NCI-H1417 treated with DMSO at 0.1 percent for 48 hours (cell line): Measurements from ENCODE around the gene NANS.
"Not testable (repeated sequence)": the region's sequence is repeated elsewhere in the genome, so short reads cannot be mapped to it uniquely, and the experiment has no call there.

ENCODE experiments used
- DNase-seq: peaks from one replicate; lab custom pipeline; 2025; lab: John Stamatoyannopoulos, UW

Gene NANS, protein sequence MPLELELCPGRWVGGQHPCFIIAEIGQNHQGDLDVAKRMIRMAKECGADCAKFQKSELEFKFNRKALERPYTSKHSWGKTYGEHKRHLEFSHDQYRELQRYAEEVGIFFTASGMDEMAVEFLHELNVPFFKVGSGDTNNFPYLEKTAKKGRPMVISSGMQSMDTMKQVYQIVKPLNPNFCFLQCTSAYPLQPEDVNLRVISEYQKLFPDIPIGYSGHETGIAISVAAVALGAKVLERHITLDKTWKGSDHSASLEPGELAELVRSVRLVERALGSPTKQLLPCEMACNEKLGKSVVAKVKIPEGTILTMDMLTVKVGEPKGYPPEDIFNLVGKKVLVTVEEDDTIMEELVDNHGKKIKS

GRCh38 chr9:98056269-98057137 is at the start of gene NANS:
Gene NANS, plus strand, starts transcription at chr9:98056732. Its CDS starts 77 bp downstream, at chr9:98056809.
- peak; percentile 69 for DNase-seq

- DNase-seq = no peak
Measured at GRCh38 chr9:98007251-98007928, 49.1 kb upstream of the NANS start.

DNA sequence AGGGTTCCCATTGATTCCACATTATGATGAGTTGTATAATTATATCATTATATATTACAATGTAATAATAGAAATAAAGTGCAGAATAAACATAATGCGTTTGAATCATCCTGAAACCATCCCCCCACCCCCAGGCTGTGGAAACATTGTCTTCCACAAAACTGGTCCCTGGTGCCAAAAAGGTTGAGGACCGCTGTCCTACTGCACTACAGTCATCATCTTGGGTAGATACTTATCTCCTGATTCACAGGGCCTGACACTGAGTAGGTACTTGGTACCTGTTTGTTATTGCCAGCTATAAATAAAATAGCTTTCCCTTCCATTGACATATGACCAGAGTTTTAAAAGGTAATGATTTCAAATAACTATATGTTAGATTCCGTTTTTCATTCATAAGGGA is 47.8 kb upstream of the NANS start:
- DNase-seq = no peak

GRCh38 chr9:98009437-98009836 is 47.1 kb upstream of the NANS start:
- DNase-seq = no peak

DNA sequence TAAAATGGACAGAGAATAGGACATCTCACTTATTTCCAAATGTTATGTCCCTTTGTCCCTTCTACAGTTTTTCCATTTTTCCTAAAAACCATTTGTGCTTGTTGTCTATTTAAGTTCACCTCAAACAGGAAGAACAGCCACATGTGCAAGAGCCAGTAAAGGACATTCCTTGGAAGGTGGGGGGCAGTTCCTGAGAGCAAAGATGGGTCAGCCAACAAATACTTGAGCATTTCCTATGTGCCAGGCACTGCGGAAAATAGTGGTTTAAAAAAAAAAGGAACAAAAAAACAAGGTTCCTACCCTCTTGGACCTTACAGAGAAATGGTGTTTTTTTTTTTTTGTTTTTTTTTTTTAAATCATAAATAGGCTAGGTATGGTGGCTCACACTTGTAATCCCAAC is 46.6 kb upstream of the NANS start:
- no peak for DNase-seq

DNA sequence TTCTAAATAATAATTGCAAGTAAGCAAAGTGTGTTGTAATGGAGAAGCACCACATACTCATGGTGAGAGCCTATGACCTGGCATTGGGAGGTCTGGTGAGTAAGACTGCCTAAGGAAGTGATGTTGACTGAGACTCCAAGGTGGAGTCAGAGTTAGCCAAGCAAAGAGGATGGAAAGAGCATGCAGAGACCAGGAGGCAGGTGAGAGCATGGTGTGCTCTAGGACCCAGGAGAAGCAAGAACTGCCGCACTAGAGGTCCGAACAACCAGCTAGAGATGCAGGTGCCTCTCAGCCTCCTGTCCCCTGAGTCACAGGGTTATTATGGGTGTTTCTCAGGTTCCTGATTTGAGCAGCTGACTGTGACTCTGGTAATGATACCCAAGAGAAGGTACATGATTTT is 46.1 kb upstream of the NANS start:
- no peak for DNase-seq

DNA sequence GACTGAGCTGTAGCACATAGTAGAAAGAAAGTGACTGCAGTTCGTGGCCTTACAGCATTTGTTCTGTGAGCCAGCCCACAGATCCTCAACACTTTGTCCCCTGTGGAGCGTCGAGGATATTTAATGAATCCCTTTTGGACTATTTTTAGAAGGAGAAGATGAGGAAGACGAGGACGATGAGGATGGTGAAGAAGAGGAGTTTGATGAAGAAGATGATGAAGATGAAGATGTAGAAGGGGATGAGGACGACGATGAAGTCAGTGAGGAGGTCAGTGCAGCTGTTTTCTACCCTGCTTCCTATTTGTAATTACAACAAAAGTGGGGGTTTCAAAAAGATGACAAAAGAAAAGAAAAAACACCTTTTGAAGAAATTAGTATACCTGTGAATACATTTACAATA is 45.4 kb upstream of the NANS start:
- DNase-seq = no peak

- DNase-seq = no peak
Measured at GRCh38 chr9:98016137-98016680, 40.3 kb upstream of the NANS start.

GRCh38 chr9:98017306-98017705 is 39.2 kb upstream of the NANS start:
- DNase-seq = no peak

DNA sequence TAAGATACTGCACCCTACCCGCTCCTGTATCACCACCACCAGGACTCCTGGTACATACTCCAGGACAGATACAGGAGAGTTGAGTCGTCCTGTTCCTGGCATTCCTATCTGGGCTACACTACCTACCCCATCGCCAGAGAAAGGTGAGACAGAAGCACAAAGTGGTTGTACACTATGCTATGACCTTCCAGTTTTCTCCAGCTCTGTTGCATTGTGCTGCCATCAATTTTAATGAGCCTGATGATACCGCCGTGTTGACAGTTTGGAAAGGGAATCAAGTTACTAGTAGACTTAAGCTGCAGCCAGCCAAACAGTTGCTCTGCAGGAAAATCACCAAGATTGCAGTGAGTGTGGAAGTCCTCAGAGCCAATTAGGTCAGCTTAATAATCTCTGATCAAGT is 38.2 kb upstream of the NANS start:
- DNase-seq = no peak

DNA sequence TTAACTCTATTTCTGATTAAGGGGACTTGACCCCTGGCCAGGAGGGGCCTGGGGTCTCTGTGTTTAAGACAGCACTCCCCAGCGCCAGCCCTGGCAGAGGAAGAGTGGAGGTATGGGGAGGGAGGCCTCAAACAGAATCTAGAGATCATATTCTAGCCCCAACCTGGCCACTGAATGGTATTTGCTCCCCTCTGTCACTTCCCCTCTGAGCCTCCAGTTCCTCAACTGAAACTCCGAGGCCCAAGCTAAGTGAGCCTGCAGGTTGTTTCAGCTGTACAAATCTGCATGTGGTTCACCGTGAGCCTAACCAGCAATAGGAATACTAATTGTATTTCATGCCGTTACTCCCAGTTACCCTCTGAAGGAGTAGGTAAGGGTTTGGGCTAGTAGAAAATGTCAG is 37.4 kb upstream of the NANS start:
- DNase-seq = no peak

GRCh38 chr9:98019869-98020268 is 36.7 kb upstream of the NANS start:
- DNase-seq = not testable (repeated sequence)

DNA sequence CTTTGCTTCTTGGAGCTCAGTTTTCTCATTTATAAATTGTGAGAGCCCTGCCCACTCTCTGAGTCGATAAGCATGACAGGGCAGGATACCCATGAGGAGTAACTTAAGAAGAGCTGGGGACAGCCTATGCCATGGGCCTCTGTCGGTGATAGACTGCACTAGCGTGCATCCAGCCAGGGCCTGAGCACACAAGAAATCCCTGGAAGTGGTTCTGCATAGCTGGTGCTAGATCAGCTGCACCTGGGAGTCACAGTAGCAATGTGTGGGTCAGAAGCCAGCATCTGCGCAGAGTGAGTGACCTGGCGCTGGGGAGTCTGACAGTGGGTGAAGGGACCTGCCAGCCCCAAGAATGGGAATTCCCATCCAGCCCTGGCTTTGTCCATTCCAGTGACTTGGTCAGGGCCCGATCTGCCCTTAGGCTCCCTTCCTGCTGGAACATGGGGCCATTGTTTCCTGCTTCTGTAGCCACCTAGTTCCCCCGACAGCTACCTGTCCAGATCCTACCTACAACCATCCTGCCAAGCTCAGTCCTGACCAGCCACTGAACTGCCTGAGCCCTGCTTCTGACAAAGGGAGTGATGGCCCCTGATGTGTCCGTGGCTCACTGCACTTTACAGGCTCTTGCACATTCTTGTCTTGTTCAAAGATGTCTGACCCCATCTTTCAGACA is 35.9 kb upstream of the NANS start:
- no peak for DNase-seq

GRCh38 chr9:98021306-98022040 is 35.1 kb upstream of the NANS start:
- no peak for DNase-seq

DNA sequence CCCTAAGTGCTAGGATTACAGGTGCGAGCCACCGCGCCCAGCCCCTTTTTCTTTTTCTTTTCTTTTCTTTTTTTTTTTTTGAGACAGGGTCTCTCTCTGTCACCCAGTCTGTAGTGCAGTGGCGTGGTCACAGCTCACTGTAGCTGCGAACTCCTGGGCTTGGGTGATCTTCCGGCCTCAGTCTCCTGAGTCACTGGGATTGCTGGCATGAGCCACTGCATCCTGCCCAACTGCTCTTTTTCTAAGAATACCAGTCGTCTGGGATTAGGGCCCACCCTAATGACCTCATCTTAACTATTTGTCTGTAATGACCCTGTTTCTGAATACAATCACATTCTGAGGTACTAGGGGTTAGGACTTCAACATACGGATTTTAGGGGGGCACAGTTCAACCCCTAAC is 34.1 kb upstream of the NANS start:
- DNase-seq = no peak

DNA sequence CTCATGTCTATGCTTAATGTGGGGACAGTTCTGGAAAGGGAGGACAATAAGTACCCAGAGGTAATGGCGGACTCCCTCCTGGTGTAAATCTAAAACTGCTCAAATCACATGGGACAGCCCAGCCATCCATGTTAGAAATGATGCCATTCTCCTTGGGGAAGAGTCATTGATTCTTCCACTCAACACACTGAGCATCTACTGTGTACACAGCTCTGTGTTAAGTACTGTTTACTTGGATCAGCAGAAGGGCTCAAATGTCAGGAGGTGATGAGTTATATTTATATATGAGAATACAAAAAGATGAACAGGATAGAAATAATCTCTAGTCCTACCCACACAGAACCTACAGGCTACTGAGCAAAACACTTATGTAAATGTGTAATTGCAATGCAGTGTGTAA is 31.8 kb upstream of the NANS start:
- DNase-seq = no peak

DNA sequence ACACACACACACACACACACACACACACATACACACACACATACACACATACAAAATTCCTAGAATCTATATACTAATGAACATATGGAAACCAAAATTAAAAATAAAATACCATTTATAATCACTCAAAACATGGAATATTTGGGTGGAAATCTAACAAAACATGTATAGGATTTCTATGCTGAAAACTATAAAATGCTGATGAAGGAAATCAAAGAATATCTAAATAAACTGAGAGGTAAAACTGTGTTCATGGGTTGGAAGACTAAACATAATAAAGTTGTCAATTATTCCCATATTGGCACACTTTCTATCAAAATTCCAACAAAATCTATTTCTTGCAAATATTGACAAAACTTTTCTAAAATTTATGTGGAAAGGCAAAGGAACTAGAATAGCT is 25.4 kb upstream of the NANS start:
- no peak for DNase-seq

DNA sequence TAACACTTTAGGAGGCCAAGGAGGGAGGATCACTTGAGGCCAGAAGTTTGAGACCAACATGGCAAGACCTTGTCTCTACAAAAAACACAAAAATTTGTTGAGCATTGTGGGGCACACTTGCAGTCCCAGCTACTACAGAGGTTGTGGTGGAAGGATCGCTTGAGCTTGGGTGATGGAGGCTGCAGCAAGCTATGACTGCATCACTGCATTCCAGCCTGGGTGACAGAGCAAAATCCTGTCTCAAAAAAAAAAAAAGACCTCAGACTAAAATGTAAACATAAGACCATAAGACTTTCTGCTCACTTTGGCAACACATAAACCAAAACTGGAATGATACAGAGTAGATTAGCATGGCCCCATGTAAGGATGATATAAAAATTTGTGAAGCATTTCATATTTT is 24.6 kb upstream of the NANS start:
- DNase-seq = no peak

GRCh38 chr9:98034593-98035546 is 21.7 kb upstream of the NANS start:
- DNase-seq = no peak

DNA sequence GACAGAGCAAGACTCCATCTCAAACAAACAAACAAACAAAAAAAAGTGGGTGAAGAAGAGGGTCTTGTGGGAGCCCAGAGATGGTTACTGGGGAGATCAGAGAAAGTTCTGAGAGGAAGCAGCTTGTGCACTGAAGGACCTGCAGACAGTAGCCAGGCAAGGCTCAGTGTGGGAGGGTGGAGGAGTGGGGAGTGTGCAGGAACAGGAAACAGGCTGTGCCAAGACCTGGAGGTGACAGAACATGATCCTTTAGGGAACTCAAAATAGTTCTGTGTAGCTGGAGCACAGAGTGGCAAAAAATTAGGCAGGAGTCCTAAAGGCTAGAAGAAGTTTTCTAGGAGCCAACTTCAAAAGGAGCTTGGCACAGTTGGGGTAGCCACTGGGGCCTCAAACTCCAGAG is 19.2 kb upstream of the NANS start:
- DNase-seq = no peak
